Stimulated activated memory B cell treated with anti-CD40 and anti-IgM and Interleukin-4, amounts not matched to agents 10 μg/mL and 1 μg/mL and 100 μg/mL, for 72 hours (primary cell): Measurements from ENCODE around the gene ICOSLG.

Experiments used
- ATAC-seq: fragments of 150-1000 bp; cut with Tn5 transposase; 2 replicates; pipeline ENCODE4 v1.10.0; 2021
- H3K27ac Mint-ChIP-seq: one replicate; pipeline ENCODE4 v1.8.0; 2022; ENCODE audit warnings: mild to moderate bottlenecking, mixed read lengths
- H3K27me3 Mint-ChIP-seq: one replicate; pipeline ENCODE4 v1.8.0; 2022; ENCODE audit warnings: mixed read lengths
- H3K36me3 Mint-ChIP-seq: one replicate; pipeline ENCODE4 v1.8.0; 2022; ENCODE audit warnings: mixed read lengths
- H3K4me1 Mint-ChIP-seq: one replicate; pipeline ENCODE4 v1.8.0; 2022; ENCODE audit warnings: mixed read lengths
- H3K4me3 Mint-ChIP-seq: one replicate; pipeline ENCODE4 v1.8.0; 2022; ENCODE audit warnings: mild to moderate bottlenecking, moderate library complexity, mixed read lengths
- H3K9me3 Mint-ChIP-seq: one replicate; pipeline ENCODE4 v1.8.0; 2022; ENCODE audit warnings: mixed read lengths

Gene ICOSLG

DNA sequence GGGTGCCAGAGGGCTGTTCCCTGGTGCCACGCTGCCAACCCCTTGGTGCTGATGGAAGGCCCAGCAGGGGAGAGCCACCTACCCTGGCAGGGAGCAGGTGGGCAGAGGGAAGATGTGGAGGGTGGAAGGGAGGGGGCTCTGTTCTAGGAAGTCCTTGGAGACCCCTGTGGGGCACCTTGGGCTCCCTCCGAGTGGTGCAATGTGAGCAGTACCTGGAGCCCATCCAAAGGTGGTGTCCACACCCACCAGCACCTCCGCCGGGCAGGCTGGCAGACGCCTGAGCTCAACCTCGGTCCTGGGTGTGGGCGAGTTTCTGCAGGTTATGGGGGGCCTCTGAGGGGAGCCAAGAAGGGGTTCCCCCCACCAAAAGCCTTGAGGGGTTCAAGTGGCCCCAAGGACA, 32.3 kb upstream of the ICOSLG start:
- no peaks in the 10 kb centered on the region for H3K4me1 Mint-ChIP-seq
- H3K36me3 Mint-ChIP-seq = no peaks in the 10 kb centered on the region
- H3K27ac Mint-ChIP-seq = no peak overlapping the region
- ATAC-seq = peak; percentile 31
- H3K27me3 Mint-ChIP-seq = peaks cover 22% of the 10 kb centered on the region
- H3K4me3 Mint-ChIP-seq = no peak overlapping the region
- H3K9me3 Mint-ChIP-seq = no peaks in the 10 kb centered on the region

- Mint-ChIP-seq H3K9me3 (no peaks in the 10 kb centered on the region), H3K27ac (no peak overlapping the region), H3K36me3 (no peaks in the 10 kb centered on the region), H3K4me1 (peaks cover 6% of the 10 kb centered on the region), H3K4me3 (no peak overlapping the region), H3K27me3 (peaks cover 22% of the 10 kb centered on the region)
- peak; percentile 31 for ATAC-seq
Measured at GRCh38 chr21:44272284-44272858, 31.6 kb upstream of the ICOSLG start.

GRCh38 chr21:44271558-44272283, 31.0 kb upstream of the ICOSLG start:
- Mint-ChIP-seq H3K4me3 (no peak overlapping the region), H3K27me3 (peaks cover 22% of the 10 kb centered on the region), H3K27ac (no peak overlapping the region), H3K4me1 (peaks cover 8% of the 10 kb centered on the region), H3K36me3 (no peaks in the 10 kb centered on the region), H3K9me3 (no peaks in the 10 kb centered on the region)
- no peak for ATAC-seq

DNA sequence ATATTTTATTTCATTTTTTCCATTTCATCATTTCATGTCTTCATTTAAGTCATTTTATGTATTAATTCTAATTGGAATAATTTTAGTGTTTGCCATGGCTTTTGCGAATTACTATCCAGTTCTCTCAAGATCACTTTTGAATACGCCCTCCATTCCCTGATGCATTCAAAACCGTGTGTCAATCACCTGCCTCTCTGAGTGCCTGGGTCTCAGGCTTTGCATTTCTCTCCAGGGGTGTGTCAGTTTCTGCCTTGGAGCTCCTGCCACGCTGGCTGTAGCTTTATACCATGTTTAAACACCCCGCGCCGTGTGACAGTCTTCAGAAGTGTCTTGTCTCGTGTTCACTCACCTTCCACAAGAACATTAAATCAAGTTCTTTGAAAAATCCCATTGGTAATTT, 28.3 kb upstream of the ICOSLG start:
- H3K27ac Mint-ChIP-seq = no peak overlapping the region
- peaks cover 22% of the 10 kb centered on the region for H3K27me3 Mint-ChIP-seq
- no peak overlapping the region for H3K4me3 Mint-ChIP-seq
- H3K9me3 Mint-ChIP-seq = no peaks in the 10 kb centered on the region
- ATAC-seq = no peak
- H3K36me3 Mint-ChIP-seq = no peaks in the 10 kb centered on the region
- H3K4me1 Mint-ChIP-seq = peaks cover 11% of the 10 kb centered on the region

DNA sequence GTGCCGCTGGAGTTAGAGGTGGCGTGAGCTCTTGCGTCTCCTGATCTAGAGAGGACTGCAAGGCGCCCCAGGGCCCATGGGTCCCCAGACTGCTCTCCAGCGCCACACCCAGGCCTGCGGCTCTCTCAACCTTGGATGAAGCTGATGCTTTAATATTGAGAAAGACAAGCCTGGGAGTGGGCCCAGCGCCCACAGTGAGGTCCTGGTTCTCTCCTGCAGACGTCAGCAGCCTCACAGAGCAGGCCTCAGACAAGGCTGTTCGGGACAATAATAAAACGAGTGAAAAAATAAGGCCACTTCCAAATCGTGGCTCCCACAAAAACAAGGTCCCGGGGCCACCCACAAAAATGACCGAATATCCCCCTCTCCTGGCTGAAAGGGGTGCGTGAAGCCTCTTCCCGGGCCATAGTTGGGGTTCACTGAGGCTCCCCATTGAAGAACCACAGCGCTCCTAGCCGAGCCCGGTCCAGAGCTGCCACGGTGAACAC, 27.0 kb upstream of the ICOSLG start:
- peaks cover 15% of the 10 kb centered on the region for H3K27me3 Mint-ChIP-seq
- no peaks in the 10 kb centered on the region for H3K9me3 Mint-ChIP-seq
- no peaks in the 10 kb centered on the region for H3K36me3 Mint-ChIP-seq
- no peak overlapping the region for H3K27ac Mint-ChIP-seq
- no peak overlapping the region for H3K4me3 Mint-ChIP-seq
- H3K4me1 Mint-ChIP-seq = peaks cover 11% of the 10 kb centered on the region
- ATAC-seq = no peak

DNA sequence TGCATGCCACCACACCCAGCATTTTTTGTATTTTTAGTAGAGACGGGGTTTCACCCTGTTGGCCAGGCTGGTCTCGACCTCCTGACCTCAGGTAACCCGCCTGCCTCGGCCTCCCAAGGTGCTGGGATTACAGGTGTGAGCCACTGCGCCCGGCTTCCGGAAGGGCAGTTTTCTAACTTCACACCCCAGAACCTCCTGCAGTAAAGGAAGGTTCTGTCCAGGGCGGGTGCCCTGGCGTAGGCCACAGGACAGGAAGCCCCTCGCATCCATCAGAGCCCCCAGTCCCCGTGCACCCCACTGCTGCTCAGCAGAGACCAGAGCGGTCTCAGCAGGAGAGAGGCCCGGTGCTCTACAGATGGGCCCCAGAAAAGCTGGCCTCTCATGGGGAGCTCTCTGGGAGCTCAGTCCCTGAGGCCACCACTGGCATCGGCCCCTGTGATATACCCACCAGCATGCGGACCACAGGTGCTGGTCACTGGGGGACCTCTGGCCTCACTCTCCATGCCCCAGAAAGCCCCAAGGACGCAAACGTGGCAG, 25.1 kb upstream of the ICOSLG start:
- no peak overlapping the region for H3K27ac Mint-ChIP-seq
- peaks cover 11% of the 10 kb centered on the region for H3K4me1 Mint-ChIP-seq
- H3K27me3 Mint-ChIP-seq = no peaks in the 10 kb centered on the region
- H3K4me3 Mint-ChIP-seq = no peak overlapping the region
- H3K36me3 Mint-ChIP-seq = no peaks in the 10 kb centered on the region
- H3K9me3 Mint-ChIP-seq = no peaks in the 10 kb centered on the region
- ATAC-seq = no peak

- peaks cover 11% of the 10 kb centered on the region for H3K4me1 Mint-ChIP-seq
- H3K9me3 Mint-ChIP-seq = no peaks in the 10 kb centered on the region
- no peak overlapping the region for H3K4me3 Mint-ChIP-seq
- H3K36me3 Mint-ChIP-seq = no peaks in the 10 kb centered on the region
- H3K27me3 Mint-ChIP-seq = no peaks in the 10 kb centered on the region
- ATAC-seq = no peak
- no peak overlapping the region for H3K27ac Mint-ChIP-seq
Measured at GRCh38 chr21:44263768-44264167, 23.0 kb upstream of the ICOSLG start.

GRCh38 chr21:44263221-44263760, 22.5 kb upstream of the ICOSLG start:
- Mint-ChIP-seq H3K4me1 (peaks cover 11% of the 10 kb centered on the region), H3K9me3 (no peaks in the 10 kb centered on the region), H3K36me3 (no peaks in the 10 kb centered on the region), H3K4me3 (no peak overlapping the region), H3K27ac (no peak overlapping the region), H3K27me3 (no peaks in the 10 kb centered on the region)
- peak; percentile 38 for ATAC-seq

DNA sequence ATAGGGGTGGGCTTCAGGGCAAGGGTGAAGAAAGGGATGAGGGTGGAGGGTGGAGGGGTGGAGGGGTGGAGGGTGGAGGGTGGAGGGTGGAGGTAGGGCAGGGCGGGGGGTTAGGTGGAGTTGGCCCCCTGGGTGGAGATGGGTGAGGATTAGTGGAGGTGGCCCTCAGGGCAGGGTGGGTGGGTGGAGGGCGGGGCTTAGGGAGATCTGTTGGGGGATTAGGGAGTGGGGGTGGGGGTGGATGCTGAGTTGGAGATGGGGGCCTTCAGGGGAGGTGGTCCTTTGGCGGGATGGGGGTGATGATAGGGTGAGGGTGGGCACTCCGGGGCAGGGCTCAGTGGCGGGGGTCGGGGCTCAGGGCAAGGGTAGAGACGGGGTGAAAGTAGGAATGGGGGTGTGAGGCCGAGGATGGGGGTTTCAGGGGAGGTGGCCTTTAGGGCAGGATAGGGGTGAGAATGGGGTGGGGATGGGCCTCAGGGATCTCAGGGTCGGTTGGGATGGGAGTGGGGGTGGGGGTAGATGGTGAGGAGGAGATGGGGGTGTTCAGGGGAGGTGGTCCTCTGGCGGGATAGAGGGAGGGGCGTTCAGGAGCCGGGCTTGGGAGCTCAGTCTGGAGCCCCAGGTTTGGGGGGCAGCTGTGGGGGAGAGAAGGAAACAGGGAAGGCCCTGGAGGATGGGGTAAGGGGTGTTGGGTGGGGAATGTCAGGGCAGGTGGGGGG, 21.8 kb upstream of the ICOSLG start:
- Mint-ChIP-seq H3K4me3 (no peak overlapping the region), H3K27ac (no peak overlapping the region), H3K27me3 (peaks cover 6% of the 10 kb centered on the region)

GRCh38 chr21:44261675-44262295, 21.0 kb upstream of the ICOSLG start, which contains the start of gene DNMT3L:
Gene DNMT3L, minus strand, starts transcription at chr21:44261897. Its CDS starts 638 bp downstream, at chr21:44261259.
- peaks cover 3% of the 10 kb centered on the region for H3K4me1 Mint-ChIP-seq
- ATAC-seq = peak; percentile 41
- H3K4me3 Mint-ChIP-seq = no peak within 1 kb of the TSS
- H3K27me3 Mint-ChIP-seq = peaks cover 6% of the 10 kb centered on the region
- no peaks in the 10 kb centered on the region for H3K9me3 Mint-ChIP-seq
- H3K27ac Mint-ChIP-seq = peak within 1 kb of the TSS; percentile 32
- H3K36me3 Mint-ChIP-seq = no peaks in the 10 kb centered on the region

More for the DNA sequence above, 21.8 kb upstream of the ICOSLG start:
- ATAC-seq = peak; percentile 34
- Mint-ChIP-seq H3K4me1 (peaks cover 6% of the 10 kb centered on the region), H3K9me3 (no peaks in the 10 kb centered on the region), H3K36me3 (no peaks in the 10 kb centered on the region)

DNA sequence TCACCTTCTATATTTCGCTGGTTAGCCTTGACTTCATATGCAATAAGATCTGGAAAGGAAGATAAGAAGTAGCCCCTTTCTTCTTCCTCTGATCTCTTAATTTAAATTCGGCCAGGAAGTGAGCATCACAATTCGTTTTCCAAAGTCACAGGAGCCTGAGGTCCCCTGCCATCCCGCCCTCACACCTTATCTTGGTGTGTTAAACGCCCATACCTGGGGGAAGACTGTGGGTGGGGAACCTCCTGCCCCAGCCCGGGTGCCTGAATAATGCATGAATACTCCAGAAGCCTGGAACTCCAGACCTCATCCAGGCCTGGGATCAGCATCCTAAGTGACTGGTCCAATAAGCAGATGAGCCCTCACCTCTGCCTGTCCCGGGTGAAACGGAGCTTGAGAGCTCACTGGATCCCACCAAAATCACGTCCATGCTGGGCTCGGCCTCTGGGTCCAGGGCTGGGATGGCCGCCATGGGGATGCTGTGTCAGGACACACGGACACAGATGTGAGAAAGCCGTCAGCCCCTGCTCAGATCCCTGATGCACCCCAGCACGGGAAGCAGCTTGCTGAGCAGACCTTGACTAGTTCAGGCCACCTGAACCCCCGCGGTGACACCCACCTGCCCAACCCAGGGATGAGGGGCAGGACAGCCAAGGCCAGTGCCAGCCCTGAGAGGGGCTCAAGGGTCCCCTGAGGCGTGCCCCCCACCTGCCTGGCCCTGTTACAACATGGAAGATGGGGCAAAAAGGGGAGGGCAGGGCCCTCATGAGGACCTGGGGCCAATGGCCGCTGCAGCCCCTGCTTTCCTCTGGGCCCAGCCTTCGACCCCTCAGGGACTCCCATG, 20.3 kb upstream of the ICOSLG start:
- Mint-ChIP-seq H3K9me3 (no peaks in the 10 kb centered on the region), H3K27ac (peak overlapping the region; percentile 32), H3K4me1 (no peaks in the 10 kb centered on the region), H3K27me3 (peaks cover 6% of the 10 kb centered on the region), H3K4me3 (no peak overlapping the region), H3K36me3 (no peaks in the 10 kb centered on the region)
- no peak for ATAC-seq

DNA sequence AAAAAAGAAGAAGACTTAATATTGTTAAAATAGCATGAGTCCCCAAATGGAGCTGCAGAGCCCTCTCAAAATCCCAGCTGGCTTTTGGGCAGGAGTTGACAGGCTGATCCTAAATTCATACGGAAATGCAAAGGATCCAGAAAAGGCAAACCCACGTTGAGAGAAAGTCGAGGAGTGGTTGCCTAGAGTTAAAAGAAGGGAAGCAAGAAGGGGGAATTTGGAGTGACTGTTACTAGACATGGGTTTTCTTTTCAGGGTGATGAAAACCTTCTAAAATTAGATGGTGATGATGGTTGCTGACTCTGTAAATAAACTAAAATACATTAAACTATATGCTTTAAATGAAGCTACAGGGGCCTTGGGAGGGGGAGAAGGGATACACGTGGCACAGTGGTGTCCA, 19.3 kb upstream of the ICOSLG start:
- H3K9me3 Mint-ChIP-seq = no peaks in the 10 kb centered on the region
- no peak overlapping the region for H3K4me3 Mint-ChIP-seq
- no peak overlapping the region for H3K27ac Mint-ChIP-seq
- H3K36me3 Mint-ChIP-seq = no peaks in the 10 kb centered on the region
- no peaks in the 10 kb centered on the region for H3K4me1 Mint-ChIP-seq
- ATAC-seq = no peak
- H3K27me3 Mint-ChIP-seq = peaks cover 6% of the 10 kb centered on the region

GRCh38 chr21:44259082-44259705, 18.5 kb upstream of the ICOSLG start:
- H3K4me3 Mint-ChIP-seq = no peak overlapping the region
- peaks cover 6% of the 10 kb centered on the region for H3K27me3 Mint-ChIP-seq
- peaks cover 5% of the 10 kb centered on the region for H3K4me1 Mint-ChIP-seq
- no peaks in the 10 kb centered on the region for H3K36me3 Mint-ChIP-seq
- ATAC-seq = no peak
- no peak overlapping the region for H3K27ac Mint-ChIP-seq
- no peaks in the 10 kb centered on the region for H3K9me3 Mint-ChIP-seq
